Measurements from ENCODE around the gene YWHAE.

DNA sequence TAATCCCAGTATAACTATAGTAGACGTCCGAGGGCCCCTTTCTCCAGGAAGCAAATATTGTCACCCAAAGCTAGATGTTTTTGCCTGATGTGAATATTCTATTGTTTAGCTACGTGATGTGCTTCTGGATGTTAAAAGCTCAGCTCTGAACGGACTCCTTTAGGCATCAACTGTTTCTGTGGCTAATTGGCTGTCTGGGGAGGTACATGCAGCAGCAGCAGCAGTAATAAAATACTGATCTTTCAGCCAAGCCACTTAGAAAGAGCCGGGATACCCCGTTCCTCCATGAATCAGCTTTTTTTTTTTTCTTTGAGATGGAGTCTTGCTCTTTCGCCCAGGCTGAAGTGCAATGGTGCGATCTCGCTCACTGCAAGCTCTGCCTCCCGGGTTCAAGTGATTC, 77.5 kb downstream of the YWHAE start:
- TF ChIP-seq, protein P1, sequence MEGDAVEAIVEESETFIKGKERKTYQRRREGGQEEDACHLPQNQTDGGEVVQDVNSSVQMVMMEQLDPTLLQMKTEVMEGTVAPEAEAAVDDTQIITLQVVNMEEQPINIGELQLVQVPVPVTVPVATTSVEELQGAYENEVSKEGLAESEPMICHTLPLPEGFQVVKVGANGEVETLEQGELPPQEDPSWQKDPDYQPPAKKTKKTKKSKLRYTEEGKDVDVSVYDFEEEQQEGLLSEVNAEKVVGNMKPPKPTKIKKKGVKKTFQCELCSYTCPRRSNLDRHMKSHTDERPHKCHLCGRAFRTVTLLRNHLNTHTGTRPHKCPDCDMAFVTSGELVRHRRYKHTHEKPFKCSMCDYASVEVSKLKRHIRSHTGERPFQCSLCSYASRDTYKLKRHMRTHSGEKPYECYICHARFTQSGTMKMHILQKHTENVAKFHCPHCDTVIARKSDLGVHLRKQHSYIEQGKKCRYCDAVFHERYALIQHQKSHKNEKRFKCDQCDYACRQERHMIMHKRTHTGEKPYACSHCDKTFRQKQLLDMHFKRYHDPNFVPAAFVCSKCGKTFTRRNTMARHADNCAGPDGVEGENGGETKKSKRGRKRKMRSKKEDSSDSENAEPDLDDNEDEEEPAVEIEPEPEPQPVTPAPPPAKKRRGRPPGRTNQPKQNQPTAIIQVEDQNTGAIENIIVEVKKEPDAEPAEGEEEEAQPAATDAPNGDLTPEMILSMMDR (IDR thresholded peaks at IDR 0.05): no peak
- TF ChIP-seq POLR2A (IDR thresholded peaks at IDR 0.05) (no peak), POLR2AphosphoS5 (IDR thresholded peaks at IDR 0.05) (no peak)
